Suprapubic skin (tissue), 4 donors: Measurements from ENCODE around the gene EML2. TPM values are rescaled to one million over a fixed set of nuclear protein-coding genes. Genes with fewer than 3 reads are reported as not detected.

Experiments used
- DNase-seq, 2 donors: peaks; one replicate each; pipeline ENCODE4 v3.0.0-alpha.2; 2019; ENCODE audit warnings: low spot score in 2 of 2
- H3K27ac ChIP-seq: fragments of 200-600 bp; sonication (generic); one replicate; pipeline ENCODE4 v1.5.1; 2019
- H3K27me3 ChIP-seq: fragments of 200-600 bp; sonication (generic); one replicate; pipeline ENCODE4 v1.5.1; 2019
- H3K36me3 ChIP-seq: fragments of 200-600 bp; sonication (generic); one replicate; pipeline ENCODE4 v1.5.1; 2019
- H3K4me1 ChIP-seq: fragments of 200-600 bp; sonication (generic); one replicate; pipeline ENCODE4 v1.5.1; 2019
- H3K4me3 ChIP-seq: fragments of 200-600 bp; sonication (generic); one replicate; pipeline ENCODE4 v1.5.1; 2019; ENCODE audit warnings: mild to moderate bottlenecking
- H3K9me3 ChIP-seq: fragments of 200-600 bp; sonication (generic); one replicate; pipeline ENCODE4 v1.5.1; 2019
- EP300 ChIP-seq: sonication (generic); formaldehyde crosslinking; IDR thresholded peaks from one replicate; pipeline ENCODE4 v1.6.1; 2017; ENCODE audit warnings: antibody characterized with exemption
- POLR2A ChIP-seq, 2 donors: fragments of 450-650 bp; IDR thresholded peaks; one replicate each; pipeline ENCODE4 v1.6.1; 2017; ENCODE audit warnings: antibody characterized with exemption in 2 of 2, mild to moderate bottlenecking in 2 of 2, moderate library complexity in 2 of 2
- POLR2AphosphoS5 ChIP-seq, 3 donors: sonication (generic); formaldehyde crosslinking; IDR thresholded peaks; one replicate each; pipeline ENCODE4 v1.6.1; 2017; ENCODE audit warnings: antibody characterized with exemption in 3 of 3
- WGBS: methylation state at CpG from one replicate; pipeline ENCODE4 v1.1.5; 2018; 5-methylcytosine and 5-hydroxymethylcytosine counted together
- total RNA-seq, 4 donors: library from RNA; depleted of rRNA; stranded (reverse); fragments of >200 nt; gene quantifications; one replicate each; pipeline ENCODE4 v1.1.0, GENCODE V29; 2016
- TF ChIP-seq, protein P1 (sequence below), 2 donors: fragments of 200-600 bp in 1 of 2; fragments of 450-650 bp in 1 of 2; sonication (generic) in 1 of 2; IDR thresholded peaks; one replicate each; pipeline ENCODE4 v1.5.1; 2016 to 2019; ENCODE audit warnings: antibody characterized with exemption in 2 of 2, mild to moderate bottlenecking in 1 of 2, moderate library complexity in 1 of 2

The EML2 gene
- total RNA-seq, 4 donors from 2014 or later: 60.0 to 112 (median 74.8) TPM

DNA sequence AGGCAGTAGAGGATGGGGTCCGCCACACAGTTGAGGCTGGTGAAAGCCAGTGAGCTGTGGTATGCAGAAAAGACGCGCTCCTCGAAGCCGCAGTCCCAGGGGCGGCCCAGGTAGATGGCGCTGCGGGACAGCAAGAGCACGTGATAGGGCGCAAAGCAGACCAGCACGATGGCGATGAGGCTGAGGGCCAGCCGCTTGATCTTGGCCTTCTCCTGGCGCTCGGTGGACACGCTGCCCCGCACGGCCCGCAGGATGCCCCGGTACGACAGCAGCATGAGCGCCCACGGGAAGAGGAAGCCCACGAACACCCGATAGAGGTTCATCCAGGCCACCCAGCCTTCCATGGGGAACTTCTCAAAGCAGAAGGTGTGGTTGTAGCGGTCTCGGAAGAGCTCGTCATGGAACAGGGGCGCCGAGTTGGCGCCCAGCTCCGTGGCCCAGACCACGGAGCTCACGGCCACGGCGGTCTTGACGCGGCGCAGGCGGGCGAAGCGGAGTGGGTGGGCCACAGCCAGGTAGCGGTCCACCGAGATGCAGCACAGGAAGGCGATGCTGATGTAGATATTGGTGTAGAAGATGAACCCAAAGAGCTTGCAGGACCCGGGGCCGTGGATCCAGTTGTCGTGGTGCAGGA lies 48.1 kb downstream of the EML2 start:
- no peak for TF ChIP-seq POLR2A (IDR thresholded peaks at IDR 0.05)
- no peak for TF ChIP-seq POLR2AphosphoS5 (IDR thresholded peaks at IDR 0.05)
- TF ChIP-seq, protein P1, sequence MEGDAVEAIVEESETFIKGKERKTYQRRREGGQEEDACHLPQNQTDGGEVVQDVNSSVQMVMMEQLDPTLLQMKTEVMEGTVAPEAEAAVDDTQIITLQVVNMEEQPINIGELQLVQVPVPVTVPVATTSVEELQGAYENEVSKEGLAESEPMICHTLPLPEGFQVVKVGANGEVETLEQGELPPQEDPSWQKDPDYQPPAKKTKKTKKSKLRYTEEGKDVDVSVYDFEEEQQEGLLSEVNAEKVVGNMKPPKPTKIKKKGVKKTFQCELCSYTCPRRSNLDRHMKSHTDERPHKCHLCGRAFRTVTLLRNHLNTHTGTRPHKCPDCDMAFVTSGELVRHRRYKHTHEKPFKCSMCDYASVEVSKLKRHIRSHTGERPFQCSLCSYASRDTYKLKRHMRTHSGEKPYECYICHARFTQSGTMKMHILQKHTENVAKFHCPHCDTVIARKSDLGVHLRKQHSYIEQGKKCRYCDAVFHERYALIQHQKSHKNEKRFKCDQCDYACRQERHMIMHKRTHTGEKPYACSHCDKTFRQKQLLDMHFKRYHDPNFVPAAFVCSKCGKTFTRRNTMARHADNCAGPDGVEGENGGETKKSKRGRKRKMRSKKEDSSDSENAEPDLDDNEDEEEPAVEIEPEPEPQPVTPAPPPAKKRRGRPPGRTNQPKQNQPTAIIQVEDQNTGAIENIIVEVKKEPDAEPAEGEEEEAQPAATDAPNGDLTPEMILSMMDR (IDR thresholded peaks at IDR 0.05): peak in 1 of 2 donors; percentile 35
- TF ChIP-seq EP300: no peak
- DNase-seq: no peak
- H3K27ac ChIP-seq: no peak overlapping the region
- peaks cover 6% of the 10 kb centered on the region for H3K4me1 ChIP-seq
- 71% methylated on average over 30 of the region's 48 CpGs for WGBS
- peaks cover 31% of the 10 kb centered on the region for H3K27me3 ChIP-seq
- no peak overlapping the region for H3K4me3 ChIP-seq
- no peaks in the 10 kb centered on the region for H3K9me3 ChIP-seq
- H3K36me3 ChIP-seq: no peaks in the 10 kb centered on the region

DNA sequence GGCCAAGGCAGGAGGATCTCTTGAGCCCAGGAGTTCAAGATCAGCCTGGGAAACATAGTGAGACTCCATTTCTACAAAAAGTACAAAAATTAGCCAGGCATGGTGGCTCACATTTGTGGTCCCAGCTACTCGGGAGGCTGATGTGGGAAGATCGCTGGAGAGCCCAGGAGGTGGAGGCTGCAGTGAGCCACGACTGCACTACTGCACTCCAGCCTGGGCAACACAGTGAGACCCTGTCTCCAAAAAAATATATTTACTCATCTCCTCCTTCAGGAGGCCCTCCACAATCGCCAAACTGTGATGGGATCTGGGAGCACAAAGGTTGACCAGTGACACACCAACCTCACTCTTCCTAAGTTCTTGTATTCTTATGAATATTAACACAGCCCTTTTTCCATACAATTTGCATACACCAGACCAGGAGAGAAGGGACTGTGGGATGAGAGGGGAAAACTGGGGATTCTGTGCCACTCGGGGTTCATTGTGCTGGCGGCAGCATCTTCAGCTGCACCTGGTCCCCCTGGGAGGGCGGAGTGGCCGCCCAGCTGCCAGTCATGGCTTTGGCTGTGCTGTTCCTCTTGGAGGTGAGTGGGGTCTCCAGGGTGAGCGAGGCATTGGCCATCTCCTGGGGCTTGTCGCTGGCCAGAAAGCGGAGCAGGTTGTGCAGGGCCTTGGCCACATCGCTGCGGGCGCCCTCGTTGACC lies 48.7 kb downstream of the EML2 start:
- H3K4me3 ChIP-seq: no peak overlapping the region
- H3K4me1 ChIP-seq: peaks cover 6% of the 10 kb centered on the region
- DNase-seq: no peak
- no peaks in the 10 kb centered on the region for H3K36me3 ChIP-seq
- no peak for TF ChIP-seq POLR2A (IDR thresholded peaks at IDR 0.05)
- TF ChIP-seq, protein P1 (IDR thresholded peaks at IDR 0.05): no peak
- no peak for TF ChIP-seq POLR2AphosphoS5 (IDR thresholded peaks at IDR 0.05)
- no peak for TF ChIP-seq EP300
- peaks cover 27% of the 10 kb centered on the region for H3K27me3 ChIP-seq
- H3K9me3 ChIP-seq: no peaks in the 10 kb centered on the region
- WGBS: 54% methylated on average over 14 of the region's 15 CpGs
- H3K27ac ChIP-seq: no peak overlapping the region

DNA sequence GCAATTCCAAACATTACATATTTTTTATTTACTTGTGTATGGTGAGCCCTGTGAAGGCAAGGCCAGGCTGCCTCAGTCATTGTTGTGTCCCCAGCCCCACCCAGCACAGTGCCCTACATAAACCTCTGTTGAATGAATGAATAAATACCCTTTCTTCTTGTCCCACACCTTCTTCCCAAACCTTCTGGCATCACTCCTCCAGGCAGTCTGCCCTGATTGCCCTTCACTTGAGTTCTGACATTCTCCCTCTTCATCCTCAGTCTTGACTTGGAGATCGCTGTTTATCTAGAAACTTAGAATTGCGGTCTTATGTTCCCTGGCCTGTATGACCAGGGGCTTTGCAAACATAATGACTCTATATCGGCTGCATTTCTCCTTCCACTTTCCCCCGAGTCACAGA lies 49.4 kb downstream of the EML2 start:
- Histone ChIP-seq H3K27ac (no peak overlapping the region), H3K9me3 (no peaks in the 10 kb centered on the region), H3K36me3 (no peaks in the 10 kb centered on the region), H3K27me3 (peaks cover 23% of the 10 kb centered on the region), H3K4me1 (peaks cover 12% of the 10 kb centered on the region), H3K4me3 (no peak overlapping the region)
- 93% methylated on average over 4 of the region's 4 CpGs for WGBS
- TF ChIP-seq POLR2A (IDR thresholded peaks at IDR 0.05) (no peak), POLR2AphosphoS5 (IDR thresholded peaks at IDR 0.05) (no peak)
- no peak for DNase-seq

DNA sequence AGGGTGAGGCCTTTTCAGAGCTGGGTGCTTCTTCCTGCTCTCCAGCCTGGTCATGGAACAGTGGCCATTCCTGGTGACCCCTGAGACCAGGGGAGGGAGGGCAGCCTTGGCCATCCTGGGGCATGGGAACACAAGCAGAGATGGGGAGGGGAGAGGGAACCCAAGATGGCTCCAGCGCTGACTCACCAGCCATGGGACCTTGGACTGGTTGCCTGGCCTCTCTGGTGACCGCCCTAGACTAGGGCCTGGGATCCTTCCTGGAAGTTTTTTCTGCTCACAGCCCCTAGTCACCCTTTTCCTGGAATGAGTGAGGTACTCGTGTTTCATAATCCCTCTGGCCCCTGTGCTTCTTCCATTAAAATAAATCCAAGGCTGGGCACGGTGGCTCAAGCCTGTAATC lies 51.3 kb downstream of the EML2 start:
- 74% methylated on average over 3 of the region's 4 CpGs for WGBS
- Histone ChIP-seq H3K9me3 (no peaks in the 10 kb centered on the region), H3K36me3 (no peaks in the 10 kb centered on the region), H3K4me1 (peaks cover 20% of the 10 kb centered on the region), H3K27me3 (peaks cover 18% of the 10 kb centered on the region), H3K4me3 (no peak overlapping the region), H3K27ac (no peak overlapping the region)
- DNase-seq: no peak
- TF ChIP-seq, protein P1 (IDR thresholded peaks at IDR 0.05): no peak
- TF ChIP-seq EP300 (no peak), POLR2A (IDR thresholded peaks at IDR 0.05) (no peak), POLR2AphosphoS5 (IDR thresholded peaks at IDR 0.05) (no peak)

DNA sequence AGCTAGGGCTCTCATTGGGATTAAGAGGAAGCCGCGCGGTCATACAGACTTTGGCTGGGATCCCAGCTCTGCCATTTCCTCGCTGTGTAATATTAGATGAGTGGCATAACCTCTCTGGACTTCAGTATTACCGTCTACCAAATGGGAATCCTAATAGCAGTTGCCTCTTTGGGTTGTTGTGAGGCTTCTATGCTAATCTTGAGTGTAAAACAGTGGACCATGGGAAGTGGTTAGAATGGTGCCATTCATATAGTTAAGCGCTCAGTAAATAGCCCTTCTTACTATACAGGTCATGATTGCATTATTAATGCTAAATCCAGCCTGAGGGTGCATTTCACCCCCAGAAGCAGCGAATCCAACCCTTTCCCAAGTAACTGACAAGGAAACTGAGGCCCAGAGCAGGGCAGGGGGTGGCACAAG lies 54.0 kb downstream of the EML2 start:
- 27% methylated on average over 7 of the region's 7 CpGs for WGBS
- Histone ChIP-seq H3K4me1 (peaks cover 18% of the 10 kb centered on the region), H3K27me3 (no peaks in the 10 kb centered on the region), H3K4me3 (peak overlapping the region; percentile 69), H3K27ac (peak overlapping the region; percentile 95), H3K36me3 (no peaks in the 10 kb centered on the region), H3K9me3 (no peaks in the 10 kb centered on the region)
- TF ChIP-seq POLR2A (IDR thresholded peaks at IDR 0.05) (no peak), EP300 (no peak), POLR2AphosphoS5 (IDR thresholded peaks at IDR 0.05) (no peak)
- TF ChIP-seq, protein P1 (IDR thresholded peaks at IDR 0.05): no peak
- no peak for DNase-seq
